DND-41 (cell line): ENCODE measurements around the gene ITGA8.

Experiments
- ATAC-seq: fragments of 200-7000 bp; cut with Tn5 transposase; 3 replicates; pipeline ENCODE4 v1.9.1; 2021; ENCODE audit warnings: low read depth; ENCODE audit not compliant: insufficient read depth
- DNase-seq: peaks from one replicate; pipeline ENCODE4 v3.0.0-alpha.2; 2020
- H2AFZ ChIP-seq: 2 replicates; pipeline ENCODE4 v1.6.0; 2012; ENCODE audit warnings: low read depth, low read length
- H3K27ac ChIP-seq: 2 replicates; pipeline ENCODE4 v1.5.1; 2012; ENCODE audit warnings: low read length, inconsistent platforms
- H3K27me3 ChIP-seq: fragments of 200-600 bp; sonication (generic); 2 replicates; pipeline ENCODE4 v1.6.0; 2012; ENCODE audit warnings: low read length, mild to moderate bottlenecking, inconsistent platforms; ENCODE audit not compliant: insufficient read depth, poor library complexity
- H3K36me3 ChIP-seq: 2 replicates; pipeline ENCODE4 v1.5.1; 2012; ENCODE audit warnings: low read length, inconsistent platforms; ENCODE audit not compliant: insufficient read depth
- H3K4me1 ChIP-seq: 2 replicates; pipeline ENCODE4 v1.5.1; 2012; ENCODE audit warnings: mild to moderate bottlenecking, low read length; ENCODE audit not compliant: insufficient read depth
- H3K4me2 ChIP-seq: 2 replicates; pipeline ENCODE4 v1.6.0; 2012; ENCODE audit warnings: mild to moderate bottlenecking, moderate library complexity, low read length, inconsistent platforms; ENCODE audit not compliant: insufficient read depth
- H3K4me3 ChIP-seq, 2 experiments: fragments of 200-600 bp in 1 of 2; shearing (Covaris generic) in 1 of 2; 2 replicates each; pipeline ENCODE4 v1.5.1; 2012 to 2016; ENCODE audit warnings: inconsistent platforms in 2 of 2, low read length in 2 of 2, mild to moderate bottlenecking in 2 of 2, low read depth in 1 of 2, moderate library complexity in 1 of 2
- H3K79me2 ChIP-seq: 2 replicates; pipeline ENCODE4 v1.6.0; 2012; ENCODE audit warnings: low read length, inconsistent platforms; ENCODE audit not compliant: insufficient read depth
- H3K9ac ChIP-seq: 2 replicates; pipeline ENCODE4 v1.6.0; 2012; ENCODE audit warnings: low read depth, mild to moderate bottlenecking, inconsistent platforms, low read length, moderate library complexity
- H3K9me3 ChIP-seq: 2 replicates; pipeline ENCODE4 v1.5.1; 2012; ENCODE audit warnings: low read length, moderate library complexity, mild to moderate bottlenecking, inconsistent platforms; ENCODE audit not compliant: insufficient read depth, severe bottlenecking
- H4K20me1 ChIP-seq: 2 replicates; pipeline ENCODE4 v1.6.0; 2012; ENCODE audit warnings: low read length; ENCODE audit not compliant: insufficient read depth
- EZH2 ChIP-seq: IDR thresholded peaks from 3 replicates; pipeline ENCODE4 v1.6.1; 2012; ENCODE audit warnings: borderline replicate concordance, low read depth, mild to moderate bottlenecking, moderate library complexity, low read length, inconsistent platforms; ENCODE audit not compliant: severe bottlenecking
- TF ChIP-seq, protein P1 (sequence below): IDR thresholded peaks from 2 replicates; pipeline ENCODE4 v1.5.1; 2012; ENCODE audit warnings: borderline replicate concordance, low read length, moderate library complexity, mild to moderate bottlenecking; ENCODE audit not compliant: poor library complexity, severe bottlenecking; ENCODE audit errors: extremely low read depth

The ITGA8 gene

DNA sequence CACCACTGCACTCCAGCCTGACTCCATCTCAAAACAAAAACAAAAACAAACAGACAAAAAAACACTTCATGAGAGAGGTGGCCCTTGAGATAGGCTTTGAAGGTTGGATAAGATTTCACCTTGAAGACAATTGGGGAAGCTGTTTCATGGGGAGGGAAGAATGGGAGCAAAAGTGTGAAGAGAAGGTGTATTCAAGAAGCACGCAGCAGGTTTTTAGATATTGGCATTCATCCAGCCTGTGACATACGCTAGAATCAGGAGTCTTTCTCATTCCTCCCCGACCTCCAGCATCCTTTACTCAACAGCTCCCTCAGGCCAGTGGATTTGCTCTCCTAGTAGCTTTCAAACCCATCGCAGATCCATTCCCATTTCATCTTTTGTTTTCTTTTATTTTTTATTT, 232.3 kb downstream of the ITGA8 start:
- no peak for DNase-seq
- no peaks in the 10 kb centered on the region for H3K36me3 ChIP-seq
- H3K79me2 ChIP-seq, result no peaks in the 10 kb centered on the region
- H3K27me3 ChIP-seq, result no peaks in the 10 kb centered on the region
- no peak for ATAC-seq
- no peak overlapping the region for H3K4me2 ChIP-seq
- TF ChIP-seq, protein P1, sequence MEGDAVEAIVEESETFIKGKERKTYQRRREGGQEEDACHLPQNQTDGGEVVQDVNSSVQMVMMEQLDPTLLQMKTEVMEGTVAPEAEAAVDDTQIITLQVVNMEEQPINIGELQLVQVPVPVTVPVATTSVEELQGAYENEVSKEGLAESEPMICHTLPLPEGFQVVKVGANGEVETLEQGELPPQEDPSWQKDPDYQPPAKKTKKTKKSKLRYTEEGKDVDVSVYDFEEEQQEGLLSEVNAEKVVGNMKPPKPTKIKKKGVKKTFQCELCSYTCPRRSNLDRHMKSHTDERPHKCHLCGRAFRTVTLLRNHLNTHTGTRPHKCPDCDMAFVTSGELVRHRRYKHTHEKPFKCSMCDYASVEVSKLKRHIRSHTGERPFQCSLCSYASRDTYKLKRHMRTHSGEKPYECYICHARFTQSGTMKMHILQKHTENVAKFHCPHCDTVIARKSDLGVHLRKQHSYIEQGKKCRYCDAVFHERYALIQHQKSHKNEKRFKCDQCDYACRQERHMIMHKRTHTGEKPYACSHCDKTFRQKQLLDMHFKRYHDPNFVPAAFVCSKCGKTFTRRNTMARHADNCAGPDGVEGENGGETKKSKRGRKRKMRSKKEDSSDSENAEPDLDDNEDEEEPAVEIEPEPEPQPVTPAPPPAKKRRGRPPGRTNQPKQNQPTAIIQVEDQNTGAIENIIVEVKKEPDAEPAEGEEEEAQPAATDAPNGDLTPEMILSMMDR, result no peak
- TF ChIP-seq EZH2, result no peak
- H3K4me3 ChIP-seq, result no peak overlapping the region
- no peak overlapping the region for H3K9ac ChIP-seq
- no peaks in the 10 kb centered on the region for H4K20me1 ChIP-seq
- H3K4me1 ChIP-seq, result no peaks in the 10 kb centered on the region
- no peak overlapping the region for H2AFZ ChIP-seq
- no peak overlapping the region for H3K27ac ChIP-seq
- H3K9me3 ChIP-seq, result no peaks in the 10 kb centered on the region

DNA sequence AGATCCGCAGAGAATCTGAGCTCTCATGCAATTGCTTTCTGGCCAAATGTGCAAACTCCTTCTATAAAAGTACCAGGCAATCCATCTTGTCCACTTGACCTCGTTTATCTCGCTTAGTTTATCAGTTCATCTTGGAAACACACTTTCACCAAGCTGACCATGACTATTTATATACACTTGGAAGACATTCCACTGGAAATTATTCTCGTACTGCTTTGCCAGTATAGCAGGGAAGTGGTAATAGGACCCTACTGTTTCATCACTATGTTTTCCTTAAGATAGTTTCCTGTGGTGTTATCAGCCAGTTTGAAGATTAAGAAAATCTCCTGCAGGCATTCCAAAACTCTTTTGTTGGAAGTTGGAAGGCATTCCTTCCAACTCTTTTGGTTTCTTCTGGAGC, 233.3 kb downstream of the ITGA8 start:
- no peak overlapping the region for H3K4me3 ChIP-seq
- H2AFZ ChIP-seq, result no peak overlapping the region
- no peaks in the 10 kb centered on the region for H4K20me1 ChIP-seq
- no peak overlapping the region for H3K27ac ChIP-seq
- H3K4me2 ChIP-seq, result no peak overlapping the region
- H3K9ac ChIP-seq, result no peak overlapping the region
- DNase-seq (no peak), ATAC-seq (no peak)
- no peaks in the 10 kb centered on the region for H3K36me3 ChIP-seq
- no peaks in the 10 kb centered on the region for H3K4me1 ChIP-seq
- no peaks in the 10 kb centered on the region for H3K79me2 ChIP-seq
- no peaks in the 10 kb centered on the region for H3K27me3 ChIP-seq
- TF ChIP-seq EZH2, result no peak
- TF ChIP-seq, protein P1, result no peak
- no peaks in the 10 kb centered on the region for H3K9me3 ChIP-seq

DNA sequence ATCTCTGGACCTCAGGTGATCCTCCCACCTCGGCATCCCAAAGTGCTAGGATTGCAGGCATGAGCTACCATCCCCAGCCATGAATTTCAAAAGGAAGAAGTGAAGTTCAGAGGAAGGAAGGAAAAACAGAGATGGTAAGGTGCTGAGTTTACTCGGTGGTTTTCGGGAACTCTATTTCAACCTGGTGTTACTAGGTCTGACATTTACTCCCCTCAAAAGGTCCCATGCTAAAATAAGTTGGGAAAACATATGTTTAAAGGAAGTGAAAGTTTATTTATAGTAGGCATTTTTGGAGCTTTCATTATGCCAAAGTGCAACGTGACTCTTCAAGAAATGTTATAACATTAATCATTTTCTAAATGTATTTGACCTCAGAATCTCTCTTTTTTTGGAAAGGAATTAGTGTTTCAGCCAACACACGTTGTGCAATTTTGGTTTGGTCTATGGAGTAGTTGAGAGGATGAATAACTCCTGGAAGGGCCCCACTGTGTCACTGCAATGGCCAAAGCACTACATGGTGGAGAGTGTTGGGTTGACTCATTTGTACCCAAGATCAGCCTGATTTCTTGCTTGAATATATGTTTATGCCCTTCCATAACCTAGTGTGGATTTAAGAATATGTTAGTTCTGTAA, 233.9 kb downstream of the ITGA8 start:
- DNase-seq (no peak), ATAC-seq (no peak)
- Histone ChIP-seq H3K9ac (no peak overlapping the region), H3K36me3 (no peaks in the 10 kb centered on the region), H3K4me1 (no peaks in the 10 kb centered on the region), H3K27ac (no peak overlapping the region), H3K9me3 (no peaks in the 10 kb centered on the region), H3K27me3 (no peaks in the 10 kb centered on the region), H2AFZ (no peak overlapping the region), H4K20me1 (no peaks in the 10 kb centered on the region), H3K4me3 (no peak overlapping the region), H3K4me2 (no peak overlapping the region), H3K79me2 (no peaks in the 10 kb centered on the region)
- TF ChIP-seq, protein P1, result no peak
- TF ChIP-seq EZH2, result no peak
